SK-N-SH (cell line): ENCODE measurements around the gene LDLR. TPM values are rescaled to one million over a fixed set of nuclear protein-coding genes. Genes with fewer than 3 reads are reported as not detected.

ENCODE experiments used
- CTCF ChIA-PET: fragments of 300-600, 350-600 bp; formaldehyde crosslinking; extraction: SDS; loops from one replicate; lab custom pipeline; 2021; lab: Yijun Ruan, JAX
- POLR2A ChIA-PET: fragments of 350-600 bp; sonication (Branson Sonifier 250); formaldehyde crosslinking; extraction: SDS; loops from one replicate; lab custom pipeline; 2020; ENCODE audit warnings: antibody characterized with exemption, inconsistent platforms; lab: Yijun Ruan, JAX
- DNase-seq: peaks from one replicate; pipeline ENCODE4 v3.0.0; 2012
- H2AFZ ChIP-seq: fragments of 200-600 bp; sonication (generic); 2 replicates; pipeline ENCODE4 v1.8.1; 2016; ENCODE audit warnings: antibody characterized with exemption, mild to moderate bottlenecking, low read depth
- H3F3A ChIP-seq: fragments of 200-600 bp; sonication (generic); replicated peaks from 2 replicates; pipeline ENCODE3; 2016; ENCODE audit warnings: antibody characterized with exemption, mild to moderate bottlenecking; ENCODE audit not compliant: insufficient read depth
- H3K27ac ChIP-seq, 2 experiments: fragments of 200-500 bp in 1 of 2; fragments of 200-600 bp in 1 of 2; sonication (Bioruptor generic) in 1 of 2; sonication (generic), shearing (Covaris generic) in 1 of 2; 2 replicates each; pipeline versions ENCODE4 v1.5.1 to v1.6.1; 2014 to 2016; ENCODE audit warnings: low read depth in 2 of 2, inconsistent platforms in 1 of 2, low read length in 1 of 2, mild to moderate bottlenecking in 1 of 2, mixed read lengths in 1 of 2
- H3K27me3 ChIP-seq: fragments of 200-600 bp; sonication (generic), shearing (Covaris generic); 2 replicates; pipeline ENCODE4 v1.6.1; 2016; ENCODE audit warnings: mixed run types; ENCODE audit not compliant: insufficient read depth
- H3K36me3 ChIP-seq, 2 experiments: fragments of 200-500 bp in 1 of 2; fragments of 200-600 bp in 1 of 2; sonication (Bioruptor generic) in 1 of 2; sonication (generic) in 1 of 2; replicated peaks in 1 of 2; 2 replicates each; pipeline versions ENCODE3 to v1.5.1; 2014 to 2016; ENCODE audit warnings: low read length in 1 of 2, mild to moderate bottlenecking in 1 of 2; ENCODE audit not compliant: insufficient read depth in 2 of 2, control insufficient read depth in 1 of 2
- H3K4me1 ChIP-seq, 2 experiments: fragments of 200-500 bp in 1 of 2; fragments of 200-600 bp in 1 of 2; sonication (Bioruptor generic) in 1 of 2; sonication (generic), shearing (Covaris generic) in 1 of 2; 2 replicates each; pipeline versions ENCODE4 v1.5.1 to v1.6.1; 2014 to 2016; ENCODE audit warnings: low read depth in 1 of 2, low read length in 1 of 2, mixed run types in 1 of 2; ENCODE audit not compliant: insufficient read depth in 2 of 2, control insufficient read depth in 1 of 2
- H3K4me2 ChIP-seq: fragments of 200-600 bp; sonication (generic), shearing (Covaris generic); 2 replicates; pipeline ENCODE4 v1.6.1; 2017; ENCODE audit warnings: mixed run types
- H3K4me3 ChIP-seq, 2 experiments: fragments of 200-500 bp in 1 of 2; fragments of 200-600 bp in 1 of 2; sonication (Bioruptor generic) in 1 of 2; sonication (generic), shearing (Covaris generic) in 1 of 2; 2 replicates each; pipeline versions ENCODE4 v1.5.1 to v1.8.1; 2014 to 2016; ENCODE audit warnings: low read depth in 2 of 2, inconsistent platforms in 1 of 2, low read length in 1 of 2, mild to moderate bottlenecking in 1 of 2, mixed read lengths in 1 of 2, moderate library complexity in 1 of 2
- H3K79me2 ChIP-seq: fragments of 200-600 bp; sonication (generic); 2 replicates; pipeline ENCODE4 v1.8.1; 2017; ENCODE audit warnings: mild to moderate bottlenecking; ENCODE audit not compliant: insufficient read depth
- H3K9ac ChIP-seq: fragments of 200-600 bp; sonication (generic); 2 replicates; pipeline ENCODE4 v1.6.1; 2017; ENCODE audit warnings: mixed run types
- H3K9me2 ChIP-seq: fragments of 200-600 bp; sonication (generic); 2 replicates; pipeline ENCODE4 v1.6.1; 2017; ENCODE audit warnings: mixed run types
- H3K9me3 ChIP-seq: fragments of 200-600 bp; sonication (generic); 2 replicates; pipeline ENCODE4 v1.6.1; 2017; ENCODE audit warnings: mixed run types, mild to moderate bottlenecking, moderate library complexity
- H4K20me1 ChIP-seq: fragments of 200-600 bp; sonication (generic); 2 replicates; pipeline ENCODE4 v1.6.1; 2017; ENCODE audit warnings: mild to moderate bottlenecking, mixed run types; ENCODE audit not compliant: insufficient read depth
- CHD2 ChIP-seq: fragments of 150-350 bp; IDR thresholded peaks from 2 replicates; pipeline ENCODE4 v1.6.1; 2018; ENCODE audit warnings: low read length; ENCODE audit not compliant: partially characterized antibody
- ELF1 ChIP-seq: IDR thresholded peaks from 2 replicates; pipeline ENCODE4 v1.4.0; 2012
- EZH2phosphoT487 ChIP-seq: fragments of 200-600 bp; sonication (generic); IDR thresholded peaks from 2 replicates; pipeline ENCODE4 v1.6.1; 2017; ENCODE audit warnings: low read depth, mixed run types, mild to moderate bottlenecking, antibody characterized with exemption, moderate library complexity, borderline replicate concordance
- FOXM1 ChIP-seq: IDR thresholded peaks from 2 replicates; pipeline ENCODE4 v1.4.0; 2012; ENCODE audit warnings: low read depth, mild to moderate bottlenecking
- GABPA ChIP-seq: IDR thresholded peaks from 2 replicates; pipeline ENCODE4 v1.4.0; 2012; ENCODE audit warnings: low read depth, mild to moderate bottlenecking
- JUND ChIP-seq: IDR thresholded peaks from 2 replicates; pipeline ENCODE4 v1.4.0; 2012
- MXI1 ChIP-seq: IDR thresholded peaks from 2 replicates; pipeline ENCODE4 v1.6.1; 2012; ENCODE audit warnings: mild to moderate bottlenecking, low read depth, low read length, improper control_type of control experiment
- NFIC ChIP-seq: IDR thresholded peaks from 2 replicates; pipeline ENCODE4 v1.4.0; 2012; ENCODE audit warnings: borderline replicate concordance
- PBX3 ChIP-seq: IDR thresholded peaks from 2 replicates; pipeline ENCODE4; 2012
- REST ChIP-seq: IDR thresholded peaks from 2 replicates; pipeline ENCODE4 v1.6.1; 2012; ENCODE audit warnings: mild to moderate bottlenecking, low read depth, low read length, moderate library complexity
- RFX5 ChIP-seq: IDR thresholded peaks from 2 replicates; pipeline ENCODE4 v1.6.1; 2012; ENCODE audit warnings: mild to moderate bottlenecking, improper control_type of control experiment, low read length
- SMC3 ChIP-seq: IDR thresholded peaks from 2 replicates; pipeline ENCODE4 v1.6.1; 2012; ENCODE audit warnings: low read depth, low read length, improper control_type of control experiment
- TEAD4 ChIP-seq: IDR thresholded peaks from 2 replicates; pipeline ENCODE4 v1.4.0; 2012; ENCODE audit warnings: mild to moderate bottlenecking, borderline replicate concordance; ENCODE audit not compliant: insufficient read depth
- USF1 ChIP-seq: IDR thresholded peaks from 2 replicates; pipeline ENCODE4 v1.4.0; 2012; ENCODE audit warnings: low read depth, borderline replicate concordance
- USF2 ChIP-seq: fragments of 150-350 bp; IDR thresholded peaks from 2 replicates; pipeline ENCODE4 v1.6.1; 2017; ENCODE audit warnings: antibody characterized with exemption, low read length, low read depth, borderline replicate concordance
- YY1 ChIP-seq: IDR thresholded peaks from 2 replicates; pipeline ENCODE4 v1.4.0; 2012; ENCODE audit warnings: low read depth, mild to moderate bottlenecking
- ZBTB33 ChIP-seq: IDR thresholded peaks from 2 replicates; pipeline ENCODE4 v1.4.0; 2012; ENCODE audit warnings: low read depth, borderline replicate concordance
- WGBS: methylation state at CpG from one replicate; pipeline ENCODE4 v1.1.6; 2017; ENCODE audit warnings: low lambda C conversion rate; 5-methylcytosine and 5-hydroxymethylcytosine counted together
- polyA plus RNA-seq, 3 experiments: library from polyadenylated mRNA; depleted of rRNA; stranded (reverse); fragments of >200 nt; gene quantifications; 2 replicates each; pipeline ENCODE4 v1.2.3, GENCODE V29; 2012

LDLR gene
- polyA plus RNA-seq, 1 of the 3 experiments (the other 2 are of a cell fraction): 25.1 TPM

- Histone ChIP-seq H3K27ac (no peak overlapping the region), H4K20me1 (no peaks in the 10 kb centered on the region), H3K4me2 (no peak overlapping the region), H3K79me2 (no peaks in the 10 kb centered on the region), H2AFZ (no peak overlapping the region), H3K27me3 (no peaks in the 10 kb centered on the region), H3K4me3 (no peak overlapping the region), H3K36me3 (peaks cover 27 to 30% of the 10 kb centered on the region in 2 experiments), H3K4me1 (peaks cover 0 to under 1% of the 10 kb centered on the region in 2 experiments; a peak in 1 of 4 replicates), H3F3A (no peaks in the 10 kb centered on the region), H3K9ac (no peak overlapping the region), H3K9me3 (no peaks in the 10 kb centered on the region), H3K9me2 (no peaks in the 10 kb centered on the region)
- TF ChIP-seq SMC3: no peak
- TF ChIP-seq ZBTB33: no peak
- TF ChIP-seq EZH2phosphoT487: no peak
- TF ChIP-seq NFIC: no peak
- no peak for TF ChIP-seq TEAD4
- no peak for TF ChIP-seq YY1
- no peak for TF ChIP-seq FOXM1
- TF ChIP-seq MXI1: no peak
- TF ChIP-seq REST: no peak
- TF ChIP-seq USF1: no peak
- no peak for TF ChIP-seq RFX5
- no peak for TF ChIP-seq PBX3
- TF ChIP-seq USF2: no peak
- TF ChIP-seq CHD2: no peak
- no peak for TF ChIP-seq ELF1
- no peak for TF ChIP-seq GABPA
- no peak for TF ChIP-seq JUND
- ChIA-PET CTCF (interaction anchor here (0.9 to 3.6 kb wide), 3 partner anchors 15 to 19 kb away, joined by 3 to 18 read pairs (median 9); no protein-coding TSS in a partner anchor), POLR2A (no interaction called here)
- DNase-seq: no peak
- 88% methylated on average over 11 of the region's 15 CpGs for WGBS
These were observed 22.0 kb downstream of the LDLR start for GRCh38 chr19:11111117-11111770.
